ENCODE data around the gene PGAM1.

Gene PGAM1

DNA sequence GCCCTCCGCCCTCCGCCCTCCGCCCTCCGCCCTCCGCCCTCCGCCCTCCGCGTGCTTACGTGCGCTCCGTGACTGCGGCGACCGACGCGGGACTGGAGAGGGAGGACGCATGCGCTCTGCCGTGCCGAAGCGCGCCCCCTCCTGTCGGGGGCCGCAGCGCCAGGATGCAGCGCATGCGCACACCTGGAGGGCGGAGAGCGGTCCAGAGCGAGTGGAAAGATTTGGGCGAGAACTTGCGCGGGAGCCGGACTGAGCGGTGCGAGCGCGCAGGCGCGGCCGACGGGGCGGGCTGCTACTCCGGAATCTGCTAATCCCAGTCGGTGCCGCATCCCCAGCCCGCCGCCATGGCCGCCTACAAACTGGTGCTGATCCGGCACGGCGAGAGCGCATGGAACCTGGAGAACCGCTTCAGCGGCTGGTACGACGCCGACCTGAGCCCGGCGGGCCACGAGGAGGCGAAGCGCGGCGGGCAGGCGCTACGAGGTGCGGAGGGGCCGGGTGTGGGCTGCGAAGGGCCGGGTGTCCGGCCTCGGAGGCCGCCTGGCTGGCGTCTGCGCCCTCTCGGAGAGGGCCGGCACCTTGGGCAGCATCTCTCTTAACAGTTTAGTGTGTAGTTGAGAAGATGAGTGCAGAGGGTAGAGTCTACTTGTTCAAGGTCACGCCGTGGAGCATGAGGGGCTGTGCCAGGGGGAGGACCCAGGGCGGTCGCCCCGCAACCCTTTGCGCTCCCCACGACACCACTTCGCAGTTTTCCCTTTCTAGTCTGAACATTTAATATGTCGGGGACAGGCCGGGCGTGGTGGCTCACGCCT lies at the start of gene PGAM1:
TSS of gene PGAM1 (plus strand) at position 228 of the 812 bp plus-strand sequence. CDS start at position 345, 117 bp downstream.
- intact Hi-C loops (cut with DNase I): loop anchor here (2.0 kb wide), 1 partner anchor 19 kb away; no protein-coding TSS in a partner anchor
- peak; percentile 88 to 99 (median 96) for DNase-seq

GRCh38 chr10:97376413-97376812 lies 49.6 kb upstream of the PGAM1 start:
- no peak for DNase-seq
- intact Hi-C loops (cut with DNase I): no loop called here

DNA sequence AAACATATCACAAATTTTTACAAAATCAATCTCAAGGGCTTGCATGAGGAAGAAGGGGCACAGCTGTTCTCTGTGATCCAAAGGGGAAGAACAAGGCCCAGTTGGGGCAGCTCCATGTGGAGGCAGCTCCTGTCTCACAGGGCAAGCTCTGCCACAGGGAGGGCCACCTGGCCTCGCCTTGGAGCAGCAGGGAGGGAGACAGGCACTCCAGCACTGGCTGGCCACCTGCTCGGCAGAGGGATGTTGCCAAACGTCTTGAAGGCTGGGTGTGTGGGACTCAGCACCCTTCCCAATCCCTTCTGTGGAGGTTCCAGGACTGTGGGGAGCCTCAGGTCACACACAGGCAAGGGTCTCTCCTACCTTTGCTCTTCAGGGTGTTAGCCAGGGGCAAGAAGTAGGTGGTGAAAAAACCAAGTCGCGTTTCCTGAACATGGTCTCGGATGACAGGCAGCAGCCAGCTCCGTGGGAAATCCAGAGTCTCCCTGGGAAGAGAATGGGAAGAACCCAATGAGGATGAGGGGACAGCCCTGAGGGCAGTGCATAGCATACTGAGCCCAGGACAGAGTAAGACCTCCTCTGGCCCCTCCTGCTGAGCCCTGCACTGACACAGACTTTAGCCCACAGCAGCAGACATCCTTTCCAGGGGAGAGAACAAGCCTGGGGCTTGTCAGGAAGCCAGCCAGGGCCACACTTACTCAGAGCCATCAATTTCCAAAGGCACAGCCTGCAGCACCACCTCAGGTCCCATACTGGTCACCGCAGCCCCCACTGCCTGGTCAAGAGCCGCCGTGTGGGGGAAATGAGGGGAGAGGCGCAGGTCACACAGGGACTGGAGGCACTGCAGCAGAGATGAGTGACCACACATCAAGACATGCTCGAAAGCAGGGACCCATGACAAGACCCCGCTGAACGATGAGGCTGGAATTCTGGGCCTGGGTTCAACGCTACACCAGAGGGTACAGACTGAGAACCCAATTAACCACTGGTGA lies 46.8 kb upstream of the PGAM1 start:
- DNase-seq: no peak
- intact Hi-C loops (cut with DNase I): no loop called here

- intact Hi-C loops (cut with DNase I): no loop called here
- no peak for DNase-seq
Measured at GRCh38 chr10:97380516-97380915, 45.5 kb upstream of the PGAM1 start.

DNA sequence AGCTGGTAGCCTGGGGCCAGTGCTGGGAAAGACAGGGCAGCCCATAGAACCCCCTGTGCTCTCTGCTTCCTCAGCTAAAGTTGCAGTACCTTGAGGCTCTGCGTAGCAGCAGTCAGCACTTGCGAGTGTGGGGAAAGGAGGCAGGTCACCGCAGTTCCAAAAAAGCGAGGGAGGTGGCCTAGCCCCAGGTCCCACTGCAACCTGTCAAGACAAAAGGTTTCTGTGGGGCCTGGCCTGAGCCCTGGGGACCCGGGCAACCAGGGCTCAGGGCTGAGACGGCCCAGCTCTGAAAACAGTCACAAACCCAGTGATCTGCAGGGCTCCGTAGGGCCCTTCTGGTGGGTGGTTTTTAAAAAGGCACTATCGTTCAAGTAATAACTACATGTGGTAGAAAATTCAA lies 44.4 kb upstream of the PGAM1 start:
- intact Hi-C loops (cut with DNase I): no loop called here
- DNase-seq: no peak

- no peak for DNase-seq
- intact Hi-C loops (cut with DNase I): no loop called here
Measured at GRCh38 chr10:97383159-97383558, 42.8 kb upstream of the PGAM1 start.

DNA sequence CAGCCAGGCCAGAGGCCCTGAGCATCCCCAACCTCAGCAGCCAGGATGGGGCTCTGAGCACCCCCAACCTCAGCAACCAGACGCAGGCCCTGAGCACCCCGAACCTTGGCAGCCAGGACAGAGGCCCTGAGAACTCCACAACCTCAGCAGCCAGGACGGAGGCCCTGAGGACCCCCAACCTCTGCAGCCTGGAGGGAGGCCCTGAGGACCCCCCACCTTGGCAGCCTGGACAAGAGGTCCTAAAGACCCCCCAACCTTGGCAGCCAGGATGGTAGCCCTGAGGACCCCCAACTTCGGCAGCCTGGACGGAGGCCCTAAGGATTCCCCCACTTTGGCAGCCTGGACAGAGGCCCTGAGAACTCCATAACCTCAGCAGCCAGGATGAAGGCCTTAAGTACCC lies 41.8 kb upstream of the PGAM1 start:
- no peak for DNase-seq
- intact Hi-C loops (cut with DNase I): no loop called here

DNA sequence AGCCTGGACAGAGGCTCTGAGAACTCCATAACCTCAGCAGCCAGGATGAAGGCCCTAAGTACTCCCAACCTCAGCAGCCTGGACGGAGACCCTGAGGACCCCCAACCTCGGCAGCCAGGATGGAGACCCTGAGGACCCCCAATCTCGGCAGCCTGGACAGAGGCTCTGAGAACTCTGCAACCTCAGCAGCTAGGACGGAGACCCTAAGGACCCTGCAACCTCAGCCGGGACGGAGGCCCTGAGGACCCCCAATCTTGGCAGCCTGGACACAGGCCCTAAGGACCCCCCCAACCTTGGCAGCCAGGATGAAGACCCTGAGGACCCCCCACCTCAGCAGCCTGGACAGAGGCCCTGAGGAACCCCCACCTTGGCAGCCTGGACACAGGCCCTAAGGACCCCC lies 41.4 kb upstream of the PGAM1 start:
- no peak for DNase-seq
- intact Hi-C loops (cut with DNase I): no loop called here

DNA sequence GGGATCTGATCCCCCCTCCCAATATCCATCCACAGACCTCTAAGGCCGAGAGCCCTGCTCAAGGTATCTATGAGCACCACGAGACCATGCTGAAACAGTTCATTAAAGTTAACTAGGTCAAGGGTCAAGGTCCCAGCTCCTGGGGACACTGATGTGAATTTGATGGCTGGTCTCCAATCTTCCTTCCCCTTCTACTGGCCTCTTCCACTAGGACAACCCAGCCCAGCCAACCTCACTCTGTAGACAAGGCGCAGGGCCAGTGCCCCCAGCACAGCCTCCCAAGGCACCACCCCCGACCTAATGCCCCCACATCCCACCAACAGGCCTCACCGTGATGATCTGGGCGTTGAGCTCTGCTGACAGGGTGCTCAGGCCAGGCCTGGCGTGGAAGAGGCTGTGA lies 40.4 kb upstream of the PGAM1 start:
- DNase-seq: no peak

GRCh38 chr10:97388152-97388551 lies 37.8 kb upstream of the PGAM1 start:
- no peak for DNase-seq
- intact Hi-C loops (cut with DNase I): no loop called here

More for the DNA sequence above, 40.4 kb upstream of the PGAM1 start:
- intact Hi-C loops (cut with DNase I): no loop called here

GRCh38 chr10:97390091-97390490 lies 35.9 kb upstream of the PGAM1 start:
- intact Hi-C loops (cut with DNase I): no loop called here
- DNase-seq: no peak

DNA sequence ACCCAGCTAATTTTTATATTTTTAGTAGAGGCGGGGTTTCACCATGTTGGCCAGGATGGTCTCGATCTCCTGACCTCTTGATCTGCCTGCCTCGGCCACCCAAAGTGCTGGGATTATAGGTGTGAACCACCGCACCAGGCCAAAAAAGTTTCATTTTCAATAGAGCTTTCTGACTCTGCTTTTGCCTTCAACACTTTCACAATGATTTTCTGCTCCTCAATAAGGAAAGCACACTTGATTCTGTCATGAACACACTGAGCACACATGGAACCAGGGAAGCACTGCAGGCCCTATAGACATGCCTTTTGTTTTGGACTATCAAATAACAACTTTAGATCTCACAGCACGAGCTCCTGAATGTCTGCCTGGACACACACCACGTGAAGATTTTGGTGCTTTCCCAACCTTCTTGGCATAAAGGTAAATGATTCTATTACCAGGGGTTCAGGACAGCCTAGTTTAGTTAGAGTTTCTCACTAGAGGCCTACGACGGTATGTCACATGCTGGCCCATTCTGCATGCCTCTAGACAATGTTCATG lies 32.9 kb upstream of the PGAM1 start:
- intact Hi-C loops (cut with DNase I): no loop called here
- no peak for DNase-seq

DNA sequence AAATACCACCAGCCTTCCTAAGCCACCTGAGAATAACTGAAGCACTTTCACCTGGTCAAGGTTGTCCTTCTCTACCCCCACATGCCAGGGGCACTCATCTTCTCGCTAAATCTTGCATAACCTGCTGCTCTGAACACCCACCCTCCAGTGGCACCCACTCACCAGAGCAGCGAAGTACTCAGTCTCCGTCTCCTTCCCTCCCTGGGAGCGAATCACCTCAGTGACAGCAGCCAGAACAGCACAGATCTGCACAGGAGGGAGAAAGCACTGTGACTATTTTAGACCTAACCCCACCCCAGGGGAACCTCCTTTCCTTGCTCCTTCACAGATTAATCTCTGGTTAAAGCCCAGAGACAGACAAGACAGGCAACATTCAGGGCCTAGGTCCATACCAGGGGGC lies 29.9 kb upstream of the PGAM1 start:
- DNase-seq: peak; percentile 19 to 96 (median 75)
- intact Hi-C loops (cut with DNase I): no loop called here

- DNase-seq: peak in 34 of 42 donors; percentile 10 to 84 (median 48)
- intact Hi-C loops (cut with DNase I): no loop called here
Measured at GRCh38 chr10:97399843-97400545, 26.0 kb upstream of the PGAM1 start.

GRCh38 chr10:97400665-97401454 lies 25.1 kb upstream of the PGAM1 start, which contains the start of gene RRP12:
Gene RRP12 (minus strand): TSS chr10:97401340. CDS start chr10:97401231, 109 bp downstream.
- peak; percentile 43 to 96 (median 88) for DNase-seq
- intact Hi-C loops (cut with DNase I): no loop called here

DNA sequence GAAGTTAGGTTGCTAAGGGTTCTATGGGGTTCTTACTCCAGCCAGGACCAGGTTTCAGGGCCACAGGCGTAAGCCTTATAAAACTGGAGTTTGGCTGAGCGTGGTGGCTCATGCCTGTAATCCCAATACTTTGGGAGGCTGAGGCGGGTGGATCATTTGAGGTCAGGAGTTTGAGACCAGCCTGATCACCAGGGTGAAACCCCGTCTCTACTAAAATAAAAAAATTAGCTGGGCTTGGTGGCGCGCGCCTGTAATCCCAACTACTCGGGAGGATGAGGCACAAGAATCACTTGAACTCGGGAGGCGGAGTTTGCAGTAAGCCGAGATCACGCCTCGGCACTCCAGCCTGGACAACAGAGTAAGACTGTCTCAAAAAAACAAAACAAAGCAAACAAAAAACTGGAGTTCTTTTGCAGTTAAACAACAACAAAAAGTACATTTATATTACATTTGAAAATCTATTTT lies 24.5 kb upstream of the PGAM1 start:
- DNase-seq: no peak
- intact Hi-C loops (cut with DNase I): no loop called here

DNA sequence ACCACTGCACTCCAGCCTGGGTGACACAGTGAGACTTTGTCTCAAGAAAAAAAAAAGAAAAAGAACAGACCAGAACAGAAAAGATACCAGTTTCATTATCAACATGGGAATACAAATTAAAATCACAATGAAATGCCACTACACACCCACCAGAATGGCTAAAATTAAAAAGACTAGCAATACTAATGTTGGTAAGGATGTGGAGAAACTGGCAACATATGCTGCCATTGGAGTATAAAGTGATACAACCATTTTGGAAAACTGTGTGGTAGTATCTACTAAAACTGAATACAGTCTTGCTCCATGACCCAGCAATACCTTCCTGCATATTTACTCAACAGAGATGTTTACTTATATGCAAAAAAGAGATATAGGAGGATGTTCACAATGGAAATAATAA lies 21.9 kb upstream of the PGAM1 start:
- intact Hi-C loops (cut with DNase I): no loop called here
- no peak for DNase-seq

GRCh38 chr10:97406064-97406463 lies 19.9 kb upstream of the PGAM1 start:
- intact Hi-C loops (cut with DNase I): no loop called here
- peak in 6 of 42 donors; percentile 11 to 32 (median 22) for DNase-seq
